Astrocyte (in vitro differentiated cells and primary cell): ENCODE measurements around the gene CCDC63. TPM values are rescaled to one million over a fixed set of nuclear protein-coding genes. Genes with fewer than 3 reads are reported as not detected.

Experiments
- DNase-seq: peaks from one replicate; pipeline ENCODE4 v3.0.0-alpha.2; 2010; ENCODE audit warnings: low read depth
- FAIRE-seq: peaks from 2 replicates; lab custom pipeline; 2011; peaks lifted over from hg19 to GRCh38; lab: Jason Lieb, UNC
- H2AFZ ChIP-seq: 2 replicates; pipeline ENCODE4 v1.6.0; 2012; ENCODE audit warnings: low read depth, low read length, inconsistent platforms
- H3K27ac ChIP-seq: 2 replicates; pipeline ENCODE4 v1.5.1; 2011; ENCODE audit warnings: low read depth, low read length, inconsistent platforms
- H3K27me3 ChIP-seq: 2 replicates; pipeline ENCODE4 v1.6.0; 2011; ENCODE audit warnings: low read length, inconsistent platforms; ENCODE audit not compliant: insufficient read depth
- H3K36me3 ChIP-seq: 2 replicates; pipeline ENCODE4 v1.5.1; 2011; ENCODE audit warnings: low read length, inconsistent platforms; ENCODE audit not compliant: insufficient read depth
- H3K4me1 ChIP-seq: 2 replicates; pipeline ENCODE4 v1.5.1; 2011; ENCODE audit warnings: low read length, inconsistent platforms; ENCODE audit not compliant: insufficient read depth
- H3K4me2 ChIP-seq: 2 replicates; pipeline ENCODE4 v1.6.0; 2012; ENCODE audit warnings: low read length, inconsistent platforms
- H3K4me3 ChIP-seq: 2 replicates; pipeline ENCODE4 v1.5.1; 2011; ENCODE audit warnings: low read depth, mild to moderate bottlenecking, low read length, inconsistent platforms; ENCODE audit not compliant: insufficient read depth
- H3K79me2 ChIP-seq: 2 replicates; pipeline ENCODE4 v1.6.0; 2012; ENCODE audit warnings: mild to moderate bottlenecking, low read length, inconsistent platforms; ENCODE audit not compliant: insufficient read depth
- H3K9ac ChIP-seq: 2 replicates; pipeline ENCODE4 v1.6.0; 2012; ENCODE audit warnings: mild to moderate bottlenecking, low read length, inconsistent platforms
- H3K9me3 ChIP-seq: 2 replicates; pipeline ENCODE4 v1.5.1; 2012; ENCODE audit warnings: low read depth, mild to moderate bottlenecking, low read length, inconsistent platforms; ENCODE audit not compliant: insufficient read depth
- H4K20me1 ChIP-seq: 2 replicates; pipeline ENCODE4 v1.6.0; 2012; ENCODE audit warnings: low read length, inconsistent platforms; ENCODE audit not compliant: insufficient read depth
- H3K27ac Mint-ChIP-seq: one replicate; pipeline ENCODE4 v1.8.0; 2021; ENCODE audit warnings: mild to moderate bottlenecking, mixed read lengths; ENCODE audit not compliant: unreplicated experiment
- H3K27me3 Mint-ChIP-seq: one replicate; pipeline ENCODE4 v1.8.0; 2021; ENCODE audit warnings: low read depth, mixed read lengths; ENCODE audit not compliant: unreplicated experiment
- H3K36me3 Mint-ChIP-seq: one replicate; pipeline ENCODE4 v1.8.0; 2021; ENCODE audit warnings: low read depth, mixed read lengths; ENCODE audit not compliant: unreplicated experiment
- H3K4me1 Mint-ChIP-seq: one replicate; pipeline ENCODE4 v1.8.0; 2021; ENCODE audit warnings: low read depth, mixed read lengths; ENCODE audit not compliant: unreplicated experiment
- H3K4me3 Mint-ChIP-seq: one replicate; pipeline ENCODE4 v1.8.0; 2021; ENCODE audit warnings: mild to moderate bottlenecking, moderate library complexity, mixed read lengths; ENCODE audit not compliant: unreplicated experiment
- H3K9me3 Mint-ChIP-seq: one replicate; pipeline ENCODE4 v1.8.0; 2021; ENCODE audit warnings: mild to moderate bottlenecking, mixed read lengths; ENCODE audit not compliant: unreplicated experiment
- EZH2 ChIP-seq: IDR thresholded peaks from 2 replicates; pipeline ENCODE4 v1.6.1; 2012; ENCODE audit warnings: mild to moderate bottlenecking, low read length, inconsistent platforms; ENCODE audit not compliant: insufficient read depth
- total RNA-seq: library from RNA; stranded (reverse); gene quantifications from 2 replicates; pipeline ENCODE4 v1.2.1, GENCODE V29; 2021
- TF ChIP-seq, protein P1 (sequence below): IDR thresholded peaks from 2 replicates; pipeline ENCODE4 v1.5.1; 2011; ENCODE audit warnings: low read depth, mild to moderate bottlenecking, inconsistent platforms, low read length, moderate library complexity; ENCODE audit not compliant: insufficient read depth

Gene CCDC63
- total RNA-seq, 1 donor from 2014 or later, result 0.30 TPM

DNA sequence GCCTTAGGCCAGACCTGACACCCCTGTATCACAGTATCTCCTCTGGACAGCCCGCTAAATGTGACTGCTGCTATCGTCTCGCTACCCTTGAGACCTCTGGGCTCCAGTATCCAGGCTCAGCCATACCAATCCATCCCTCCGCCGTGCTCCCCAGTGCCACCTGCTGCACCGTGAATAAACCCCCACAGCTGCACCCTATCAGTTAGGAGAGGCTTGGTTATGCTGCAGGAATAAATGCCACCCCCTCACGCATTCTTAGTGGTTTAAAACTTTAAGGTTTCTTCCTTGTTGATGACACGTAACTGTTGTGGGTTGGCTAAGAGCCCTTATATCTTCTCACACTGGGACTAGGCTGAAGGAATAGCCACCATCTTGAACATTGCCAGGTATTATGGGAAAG is 12.1 kb downstream of the CCDC63 start:
- H2AFZ ChIP-seq, result no peak overlapping the region
- Mint-ChIP-seq H3K27ac (no peak overlapping the region), H3K4me3 (no peak overlapping the region), H3K9me3 (peaks cover 4% of the 10 kb centered on the region), H3K4me1 (no peaks in the 10 kb centered on the region), H3K27me3 (peaks cover 11% of the 10 kb centered on the region), H3K36me3 (no peaks in the 10 kb centered on the region)
- H3K4me2 ChIP-seq, result no peak overlapping the region
- no peak for FAIRE-seq
- no peaks in the 10 kb centered on the region for H3K4me1 ChIP-seq
- no peaks in the 10 kb centered on the region for H3K27me3 ChIP-seq
- no peaks in the 10 kb centered on the region for H3K79me2 ChIP-seq
- no peak overlapping the region for H3K4me3 ChIP-seq
- no peak overlapping the region for H3K9ac ChIP-seq
- TF ChIP-seq, protein P1, sequence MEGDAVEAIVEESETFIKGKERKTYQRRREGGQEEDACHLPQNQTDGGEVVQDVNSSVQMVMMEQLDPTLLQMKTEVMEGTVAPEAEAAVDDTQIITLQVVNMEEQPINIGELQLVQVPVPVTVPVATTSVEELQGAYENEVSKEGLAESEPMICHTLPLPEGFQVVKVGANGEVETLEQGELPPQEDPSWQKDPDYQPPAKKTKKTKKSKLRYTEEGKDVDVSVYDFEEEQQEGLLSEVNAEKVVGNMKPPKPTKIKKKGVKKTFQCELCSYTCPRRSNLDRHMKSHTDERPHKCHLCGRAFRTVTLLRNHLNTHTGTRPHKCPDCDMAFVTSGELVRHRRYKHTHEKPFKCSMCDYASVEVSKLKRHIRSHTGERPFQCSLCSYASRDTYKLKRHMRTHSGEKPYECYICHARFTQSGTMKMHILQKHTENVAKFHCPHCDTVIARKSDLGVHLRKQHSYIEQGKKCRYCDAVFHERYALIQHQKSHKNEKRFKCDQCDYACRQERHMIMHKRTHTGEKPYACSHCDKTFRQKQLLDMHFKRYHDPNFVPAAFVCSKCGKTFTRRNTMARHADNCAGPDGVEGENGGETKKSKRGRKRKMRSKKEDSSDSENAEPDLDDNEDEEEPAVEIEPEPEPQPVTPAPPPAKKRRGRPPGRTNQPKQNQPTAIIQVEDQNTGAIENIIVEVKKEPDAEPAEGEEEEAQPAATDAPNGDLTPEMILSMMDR, result no peak
- TF ChIP-seq EZH2, result no peak
- no peaks in the 10 kb centered on the region for H4K20me1 ChIP-seq
- no peaks in the 10 kb centered on the region for H3K9me3 ChIP-seq
- no peak overlapping the region for H3K27ac ChIP-seq
- peak; percentile 55 for DNase-seq
- H3K36me3 ChIP-seq, result no peaks in the 10 kb centered on the region

DNA sequence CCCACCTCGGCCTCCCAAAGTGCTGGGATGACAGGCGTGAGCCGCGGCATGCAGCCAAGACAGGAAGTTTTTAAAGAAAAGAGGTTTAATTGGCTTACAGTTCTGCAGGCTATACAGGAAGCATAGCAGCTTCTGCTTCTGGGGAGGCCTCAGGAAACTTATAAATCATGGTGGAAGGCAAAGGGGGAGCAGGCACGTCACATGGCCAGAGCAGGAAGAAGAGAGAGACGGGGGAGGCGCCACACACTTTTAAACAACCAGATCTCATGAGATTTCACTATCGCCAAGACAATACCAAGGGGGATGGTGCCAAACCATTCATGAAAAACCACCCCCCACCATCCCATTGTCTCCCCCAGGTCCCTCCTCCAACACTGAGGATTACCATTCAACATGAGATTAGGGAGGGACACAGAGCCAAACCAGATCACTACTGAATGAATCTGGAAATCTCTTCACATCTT is 14.1 kb downstream of the CCDC63 start:
- DNase-seq, result no peak
- H3K27me3 ChIP-seq, result peaks cover 4% of the 10 kb centered on the region
- H3K9ac ChIP-seq, result no peak overlapping the region
- Mint-ChIP-seq H3K27ac (no peak overlapping the region), H3K36me3 (no peaks in the 10 kb centered on the region), H3K27me3 (peaks cover 13% of the 10 kb centered on the region), H3K4me1 (no peaks in the 10 kb centered on the region), H3K4me3 (no peak overlapping the region), H3K9me3 (peaks cover 7% of the 10 kb centered on the region)
- TF ChIP-seq EZH2, result no peak
- TF ChIP-seq, protein P1, result no peak
- H4K20me1 ChIP-seq, result no peaks in the 10 kb centered on the region
- no peak overlapping the region for H3K4me3 ChIP-seq
- H3K36me3 ChIP-seq, result no peaks in the 10 kb centered on the region
- no peak for FAIRE-seq
- H3K4me1 ChIP-seq, result no peaks in the 10 kb centered on the region
- H3K9me3 ChIP-seq, result no peaks in the 10 kb centered on the region
- no peak overlapping the region for H3K4me2 ChIP-seq
- H3K79me2 ChIP-seq, result no peaks in the 10 kb centered on the region
- H3K27ac ChIP-seq, result no peak overlapping the region
- no peak overlapping the region for H2AFZ ChIP-seq

DNA sequence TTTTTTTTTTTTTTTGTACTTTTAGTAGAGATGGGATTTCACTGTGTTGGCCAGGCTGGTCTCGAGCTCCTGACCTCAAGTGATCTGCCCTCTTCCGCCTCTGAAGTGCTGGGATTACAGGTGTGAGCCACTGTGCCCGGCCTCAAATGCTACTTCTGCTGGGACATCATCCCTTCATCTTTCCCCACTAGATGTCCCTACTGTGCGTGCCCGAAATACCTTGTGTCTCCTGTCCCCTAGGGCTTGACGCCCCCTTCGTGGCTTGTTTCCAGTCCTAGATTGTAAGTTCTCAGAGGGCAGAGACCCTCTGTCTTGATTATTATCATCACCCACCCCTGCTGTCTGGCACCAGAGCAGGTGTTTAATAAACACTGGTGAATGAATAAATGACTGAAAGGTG is 14.9 kb downstream of the CCDC63 start:
- H3K36me3 ChIP-seq, result no peaks in the 10 kb centered on the region
- Mint-ChIP-seq H3K4me1 (no peaks in the 10 kb centered on the region), H3K9me3 (peaks cover 6% of the 10 kb centered on the region), H3K36me3 (no peaks in the 10 kb centered on the region), H3K4me3 (no peak overlapping the region), H3K27ac (no peak overlapping the region), H3K27me3 (peaks cover 13% of the 10 kb centered on the region)
- no peaks in the 10 kb centered on the region for H4K20me1 ChIP-seq
- no peaks in the 10 kb centered on the region for H3K9me3 ChIP-seq
- no peak overlapping the region for H3K27ac ChIP-seq
- H3K79me2 ChIP-seq, result no peaks in the 10 kb centered on the region
- H2AFZ ChIP-seq, result no peak overlapping the region
- H3K4me3 ChIP-seq, result no peak overlapping the region
- DNase-seq, result no peak
- H3K4me2 ChIP-seq, result no peak overlapping the region
- TF ChIP-seq, protein P1, result no peak
- no peak for TF ChIP-seq EZH2
- no peaks in the 10 kb centered on the region for H3K4me1 ChIP-seq
- H3K27me3 ChIP-seq, result peaks cover 4% of the 10 kb centered on the region
- FAIRE-seq, result no peak
- H3K9ac ChIP-seq, result no peak overlapping the region
